ENCODE results near the gene NR2F1.

The NR2F1 gene

GRCh38 chr5:93642526-93642925 is 59.5 kb downstream of the NR2F1 start:
- DNase-seq, result no peak
